ENCODE measurements around the gene IFNA13.

DNA sequence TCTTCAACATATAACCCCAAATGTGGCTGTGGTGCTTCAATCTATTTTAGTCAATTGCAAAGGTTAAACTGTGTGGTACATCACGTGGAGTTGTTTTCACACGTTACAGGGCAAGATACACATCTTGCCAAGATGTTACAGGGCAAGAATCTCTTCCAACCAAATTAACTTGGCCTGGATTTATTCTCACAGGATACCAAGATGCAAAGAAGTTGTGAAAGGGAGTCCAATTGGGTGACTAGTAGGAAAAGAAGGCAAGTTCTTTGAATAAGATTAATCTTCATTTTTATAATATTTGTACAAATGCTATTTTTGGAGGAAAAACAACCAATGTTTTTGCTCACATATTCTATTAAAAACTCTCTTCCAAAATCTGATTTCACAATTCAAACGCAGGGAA, 36.3 kb upstream of the IFNA13 start:
- TF ChIP-seq, protein P1, sequence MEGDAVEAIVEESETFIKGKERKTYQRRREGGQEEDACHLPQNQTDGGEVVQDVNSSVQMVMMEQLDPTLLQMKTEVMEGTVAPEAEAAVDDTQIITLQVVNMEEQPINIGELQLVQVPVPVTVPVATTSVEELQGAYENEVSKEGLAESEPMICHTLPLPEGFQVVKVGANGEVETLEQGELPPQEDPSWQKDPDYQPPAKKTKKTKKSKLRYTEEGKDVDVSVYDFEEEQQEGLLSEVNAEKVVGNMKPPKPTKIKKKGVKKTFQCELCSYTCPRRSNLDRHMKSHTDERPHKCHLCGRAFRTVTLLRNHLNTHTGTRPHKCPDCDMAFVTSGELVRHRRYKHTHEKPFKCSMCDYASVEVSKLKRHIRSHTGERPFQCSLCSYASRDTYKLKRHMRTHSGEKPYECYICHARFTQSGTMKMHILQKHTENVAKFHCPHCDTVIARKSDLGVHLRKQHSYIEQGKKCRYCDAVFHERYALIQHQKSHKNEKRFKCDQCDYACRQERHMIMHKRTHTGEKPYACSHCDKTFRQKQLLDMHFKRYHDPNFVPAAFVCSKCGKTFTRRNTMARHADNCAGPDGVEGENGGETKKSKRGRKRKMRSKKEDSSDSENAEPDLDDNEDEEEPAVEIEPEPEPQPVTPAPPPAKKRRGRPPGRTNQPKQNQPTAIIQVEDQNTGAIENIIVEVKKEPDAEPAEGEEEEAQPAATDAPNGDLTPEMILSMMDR (IDR thresholded peaks at IDR 0.05) = no peak
- TF ChIP-seq JUNB (IDR thresholded peaks at IDR 0.05) (no peak), ZNF302 (CRISPR knock-in tag; IDR thresholded peaks at IDR 0.05) (no peak), PHF8 (IDR thresholded peaks at IDR 0.05; ENCODE audit: borderline replicate concordance, low read depth) (no peak), POLR2A (IDR thresholded peaks at IDR 0.05; ENCODE audit: low read length) (no peak), KDM1A (IDR thresholded peaks at IDR 0.05; ENCODE audit: low read depth) (no peak), EP300 (IDR thresholded peaks at IDR 0.05) (no peak), KDM5A (IDR thresholded peaks at IDR 0.05) (no peak), ZSCAN20 (CRISPR knock-in tag; IDR thresholded peaks at IDR 0.05) (no peak), RAD21 (conservative IDR thresholded peaks at IDR 0.05 in 1 of 2, IDR thresholded peaks at IDR 0.05 in 1 of 2) (no peak)
- TF ChIP-seq, protein P2, sequence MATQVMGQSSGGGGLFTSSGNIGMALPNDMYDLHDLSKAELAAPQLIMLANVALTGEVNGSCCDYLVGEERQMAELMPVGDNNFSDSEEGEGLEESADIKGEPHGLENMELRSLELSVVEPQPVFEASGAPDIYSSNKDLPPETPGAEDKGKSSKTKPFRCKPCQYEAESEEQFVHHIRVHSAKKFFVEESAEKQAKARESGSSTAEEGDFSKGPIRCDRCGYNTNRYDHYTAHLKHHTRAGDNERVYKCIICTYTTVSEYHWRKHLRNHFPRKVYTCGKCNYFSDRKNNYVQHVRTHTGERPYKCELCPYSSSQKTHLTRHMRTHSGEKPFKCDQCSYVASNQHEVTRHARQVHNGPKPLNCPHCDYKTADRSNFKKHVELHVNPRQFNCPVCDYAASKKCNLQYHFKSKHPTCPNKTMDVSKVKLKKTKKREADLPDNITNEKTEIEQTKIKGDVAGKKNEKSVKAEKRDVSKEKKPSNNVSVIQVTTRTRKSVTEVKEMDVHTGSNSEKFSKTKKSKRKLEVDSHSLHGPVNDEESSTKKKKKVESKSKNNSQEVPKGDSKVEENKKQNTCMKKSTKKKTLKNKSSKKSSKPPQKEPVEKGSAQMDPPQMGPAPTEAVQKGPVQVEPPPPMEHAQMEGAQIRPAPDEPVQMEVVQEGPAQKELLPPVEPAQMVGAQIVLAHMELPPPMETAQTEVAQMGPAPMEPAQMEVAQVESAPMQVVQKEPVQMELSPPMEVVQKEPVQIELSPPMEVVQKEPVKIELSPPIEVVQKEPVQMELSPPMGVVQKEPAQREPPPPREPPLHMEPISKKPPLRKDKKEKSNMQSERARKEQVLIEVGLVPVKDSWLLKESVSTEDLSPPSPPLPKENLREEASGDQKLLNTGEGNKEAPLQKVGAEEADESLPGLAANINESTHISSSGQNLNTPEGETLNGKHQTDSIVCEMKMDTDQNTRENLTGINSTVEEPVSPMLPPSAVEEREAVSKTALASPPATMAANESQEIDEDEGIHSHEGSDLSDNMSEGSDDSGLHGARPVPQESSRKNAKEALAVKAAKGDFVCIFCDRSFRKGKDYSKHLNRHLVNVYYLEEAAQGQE (IDR thresholded peaks at IDR 0.05) = no peak
- TF ChIP-seq, protein P3, sequence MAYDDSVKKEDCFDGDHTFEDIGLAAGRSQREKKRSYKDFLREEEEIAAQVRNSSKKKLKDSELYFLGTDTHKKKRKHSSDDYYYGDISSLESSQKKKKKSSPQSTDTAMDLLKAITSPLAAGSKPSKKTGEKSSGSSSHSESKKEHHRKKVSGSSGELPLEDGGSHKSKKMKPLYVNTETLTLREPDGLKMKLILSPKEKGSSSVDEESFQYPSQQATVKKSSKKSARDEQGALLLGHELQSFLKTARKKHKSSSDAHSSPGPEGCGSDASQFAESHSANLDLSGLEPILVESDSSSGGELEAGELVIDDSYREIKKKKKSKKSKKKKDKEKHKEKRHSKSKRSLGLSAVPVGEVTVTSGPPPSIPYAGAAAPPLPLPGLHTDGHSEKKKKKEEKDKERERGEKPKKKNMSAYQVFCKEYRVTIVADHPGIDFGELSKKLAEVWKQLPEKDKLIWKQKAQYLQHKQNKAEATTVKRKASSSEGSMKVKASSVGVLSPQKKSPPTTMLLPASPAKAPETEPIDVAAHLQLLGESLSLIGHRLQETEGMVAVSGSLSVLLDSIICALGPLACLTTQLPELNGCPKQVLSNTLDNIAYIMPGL (CRISPR knock-in tag; IDR thresholded peaks at IDR 0.05; ENCODE audit: borderline replicate concordance) = no peak

Measured in A549 (cell line).